Spinal cord (tissue), 10 donors: Measurements from ENCODE around the gene CTTNBP2. TPM values are rescaled to one million over a fixed set of nuclear protein-coding genes. Genes with fewer than 3 reads are reported as not detected.

ENCODE experiments used
- DNase-seq, 6 donors: peaks; one replicate each; pipeline versions ENCODE4 v3.0.0 to v3.0.0-alpha.2; 2013 to 2015; ENCODE audit warnings: low spot score in 6 of 6, low read depth in 4 of 6
- H3K27ac ChIP-seq: one replicate; pipeline ENCODE4 v1.5.1; 2013; ENCODE audit warnings: low read depth, low read length, control low read depth
- H3K27me3 ChIP-seq: one replicate; pipeline ENCODE4 v1.6.1; 2013; ENCODE audit warnings: low read length; ENCODE audit not compliant: control insufficient read depth, insufficient read depth
- H3K36me3 ChIP-seq: one replicate; pipeline ENCODE4 v1.6.1; 2013; ENCODE audit warnings: low read length; ENCODE audit not compliant: control insufficient read depth, insufficient read depth
- H3K4me1 ChIP-seq: one replicate; pipeline ENCODE4 v1.6.1; 2013; ENCODE audit warnings: low read length; ENCODE audit not compliant: control insufficient read depth, insufficient read depth
- H3K4me3 ChIP-seq: one replicate; pipeline ENCODE4 v1.5.1; 2013; ENCODE audit warnings: low read depth, low read length, control low read depth
- H3K9me3 ChIP-seq: one replicate; pipeline ENCODE4 v1.6.1; 2013; ENCODE audit warnings: low read length; ENCODE audit not compliant: control insufficient read depth, insufficient read depth
- WGBS: methylation state at CpG from one replicate; pipeline ENCODE4 v1.1.5; 2013; ENCODE audit warnings: missing lambda C conversion rate; ENCODE audit not compliant: insufficient coverage; 5-methylcytosine and 5-hydroxymethylcytosine counted together
- polyA plus RNA-seq, 2 donors: library from polyadenylated mRNA; unstranded; fragments of 120-200 nt; gene quantifications; one replicate each; pipeline ENCODE4 v1.2.1, GENCODE V29; 2013; ENCODE audit not compliant: insufficient read length in 2 of 2
- total RNA-seq, 2 donors: library from RNA; depleted of rRNA in 1 of 2; stranded (reverse); fragments of 120-200 nt in 1 of 2; fragments of >200 nt in 1 of 2; gene quantifications; one replicate each; pipeline versions ENCODE4 v1.2.3 to v1.2.4, GENCODE V29; 2013 to 2014
- donor health status: healthy.

CTTNBP2 gene
- total and polyA plus RNA-seq, 4 donors: 17.6 to 41.7 (median 31.3) TPM

- Histone ChIP-seq H3K4me1 (no peaks in the 10 kb centered on the region), H3K9me3 (no peaks in the 10 kb centered on the region), H3K27me3 (no peaks in the 10 kb centered on the region), H3K36me3 (peaks cover 10% of the 10 kb centered on the region), H3K4me3 (no peak overlapping the region), H3K27ac (no peak overlapping the region)
- no peak for DNase-seq
These were observed 105.3 kb downstream of the CTTNBP2 start for GRCh38 chr7:117767951-117768350.

- Histone ChIP-seq H3K4me3 (no peak overlapping the region), H3K27me3 (no peaks in the 10 kb centered on the region), H3K9me3 (no peaks in the 10 kb centered on the region), H3K4me1 (no peaks in the 10 kb centered on the region), H3K27ac (no peak overlapping the region), H3K36me3 (peaks cover 10% of the 10 kb centered on the region)
- WGBS: 37% methylated on average over 2 of the region's 2 CpGs
- peak in 1 of 6 donors; percentile 36 for DNase-seq
These were observed 106.3 kb downstream of the CTTNBP2 start for GRCh38 chr7:117766913-117767312.

- H3K27me3 ChIP-seq: no peaks in the 10 kb centered on the region
- H3K4me1 ChIP-seq: no peaks in the 10 kb centered on the region
- no peak for DNase-seq
- H3K27ac ChIP-seq: no peak overlapping the region
- no peaks in the 10 kb centered on the region for H3K9me3 ChIP-seq
- peaks cover 6% of the 10 kb centered on the region for H3K36me3 ChIP-seq
- no peak overlapping the region for H3K4me3 ChIP-seq
- WGBS: 100% methylated on average over 1 of the region's 1 CpG
These were observed 109.2 kb downstream of the CTTNBP2 start for GRCh38 chr7:117764031-117764430.

- no peak for DNase-seq
- no peaks in the 10 kb centered on the region for H3K9me3 ChIP-seq
- peaks cover 3% of the 10 kb centered on the region for H3K36me3 ChIP-seq
- H3K27ac ChIP-seq: no peak overlapping the region
- H3K4me1 ChIP-seq: no peaks in the 10 kb centered on the region
- no peak overlapping the region for H3K4me3 ChIP-seq
- 86% methylated on average over 2 of the region's 3 CpGs for WGBS
- no peaks in the 10 kb centered on the region for H3K27me3 ChIP-seq
These were observed 111.2 kb downstream of the CTTNBP2 start for GRCh38 chr7:117762055-117762454.

GRCh38 chr7:117759950-117760640, 113.1 kb downstream of the CTTNBP2 start:
- WGBS: 96% methylated on average over 4 of the region's 9 CpGs
- H3K27ac ChIP-seq: no peak overlapping the region
- peak in 2 of 6 donors; percentile 14 to 66 for DNase-seq

GRCh38 chr7:117757440-117757839, 115.8 kb downstream of the CTTNBP2 start:
- Histone ChIP-seq H3K36me3 (peaks cover 19% of the 10 kb centered on the region), H3K4me3 (no peak overlapping the region), H3K9me3 (no peaks in the 10 kb centered on the region), H3K27ac (no peak overlapping the region), H3K27me3 (no peaks in the 10 kb centered on the region), H3K4me1 (no peaks in the 10 kb centered on the region)
- 90% methylated on average over 2 of the region's 4 CpGs for WGBS
- DNase-seq: no peak

More at GRCh38 chr7:117759950-117760640, 113.1 kb downstream of the CTTNBP2 start:
- H3K4me3 ChIP-seq: no peak overlapping the region
- H3K27me3 ChIP-seq: no peaks in the 10 kb centered on the region
- no peaks in the 10 kb centered on the region for H3K9me3 ChIP-seq
- peaks cover 19% of the 10 kb centered on the region for H3K36me3 ChIP-seq
- H3K4me1 ChIP-seq: no peaks in the 10 kb centered on the region

- Histone ChIP-seq H3K27me3 (no peaks in the 10 kb centered on the region), H3K4me1 (no peaks in the 10 kb centered on the region), H3K9me3 (no peaks in the 10 kb centered on the region), H3K4me3 (no peak overlapping the region), H3K36me3 (peaks cover 19% of the 10 kb centered on the region), H3K27ac (no peak overlapping the region)
- DNase-seq: no peak
- WGBS: no CpG with 5 or more reads among the region's 5 CpGs
These were observed 116.6 kb downstream of the CTTNBP2 start for GRCh38 chr7:117756586-117757085.

- peaks cover 19% of the 10 kb centered on the region for H3K36me3 ChIP-seq
- no peaks in the 10 kb centered on the region for H3K9me3 ChIP-seq
- H3K27ac ChIP-seq: no peak overlapping the region
- no CpG with 5 or more reads among the region's 2 CpGs for WGBS
- DNase-seq: no peak
- no peaks in the 10 kb centered on the region for H3K4me1 ChIP-seq
- no peaks in the 10 kb centered on the region for H3K27me3 ChIP-seq
- no peak overlapping the region for H3K4me3 ChIP-seq
These were observed 118.1 kb downstream of the CTTNBP2 start for GRCh38 chr7:117755136-117755535.

- no peaks in the 10 kb centered on the region for H3K27me3 ChIP-seq
- DNase-seq: no peak
- no CpG with 5 or more reads among the region's 1 CpG for WGBS
- no peak overlapping the region for H3K4me3 ChIP-seq
- H3K9me3 ChIP-seq: no peaks in the 10 kb centered on the region
- H3K27ac ChIP-seq: no peak overlapping the region
- H3K36me3 ChIP-seq: peaks cover 19% of the 10 kb centered on the region
- no peaks in the 10 kb centered on the region for H3K4me1 ChIP-seq
These were observed 121.5 kb downstream of the CTTNBP2 start for GRCh38 chr7:117751775-117752174.
